HL-60 (cell line): ENCODE results near the gene CYP2U1.

Experiments
- DNase-seq, 2 experiments: peaks; one replicate each; pipeline ENCODE4 v3.0.0-alpha.2; 2010 to 2020; ENCODE audit warnings: low read depth in 1 of 2, low spot score in 1 of 2
- H3K27ac ChIP-seq: fragments of 250-450 bp; sonication (Bioruptor Pico); replicated peaks from 2 replicates; pipeline ENCODE4 v1.5.1; 2020; ENCODE audit warnings: mild to moderate bottlenecking, moderate library complexity
- H3K27me3 ChIP-seq: fragments of 250-450 bp; sonication (Bioruptor Pico); 2 replicates; pipeline ENCODE4 v1.5.1; 2021; ENCODE audit warnings: mild to moderate bottlenecking, moderate library complexity; ENCODE audit not compliant: insufficient read depth, poor library complexity, severe bottlenecking
- H3K4me3 ChIP-seq: replicated peaks from 2 replicates; pipeline ENCODE4 v1.5.1; 2011; ENCODE audit warnings: mild to moderate bottlenecking, control low read depth, low read length; ENCODE audit not compliant: insufficient read depth
- CTCF ChIP-seq: IDR thresholded peaks from one replicate; pipeline ENCODE4 v1.5.1; 2011; ENCODE audit warnings: low read length, control low read depth, inconsistent platforms; ENCODE audit not compliant: insufficient read depth
- GABPA ChIP-seq: IDR thresholded peaks from 2 replicates; pipeline ENCODE4 v1.6.1; 2012; ENCODE audit warnings: low read depth
- POLR2AphosphoS5 ChIP-seq: IDR thresholded peaks from 2 replicates; pipeline ENCODE4 v1.6.1; 2012; ENCODE audit warnings: low read depth
- REST ChIP-seq: IDR thresholded peaks from 2 replicates; pipeline ENCODE4 v1.6.1; 2012; ENCODE audit warnings: low read depth; ENCODE audit not compliant: insufficient replicate concordance
- SPI1 ChIP-seq: IDR thresholded peaks from 2 replicates; pipeline ENCODE4 v1.6.1; 2012; ENCODE audit warnings: low read depth, mild to moderate bottlenecking, borderline replicate concordance

Gene CYP2U1

GRCh38 chr4:107935246-107935645 lies 3.9 kb downstream of the CYP2U1 start:
- Histone ChIP-seq H3K4me3 (no peak overlapping the region), H3K27ac (no peak overlapping the region), H3K27me3 (peaks cover 22% of the 10 kb centered on the region)
- no peak for TF ChIP-seq GABPA
- TF ChIP-seq CTCF: no peak
- TF ChIP-seq POLR2AphosphoS5: no peak
- no peak for TF ChIP-seq SPI1
- TF ChIP-seq REST: no peak
- no peak for DNase-seq

GRCh38 chr4:107937040-107937439 lies 5.7 kb downstream of the CYP2U1 start:
- peaks cover 14% of the 10 kb centered on the region for H3K27me3 ChIP-seq
- no peak overlapping the region for H3K4me3 ChIP-seq
- TF ChIP-seq POLR2AphosphoS5 (no peak), CTCF (no peak), SPI1 (no peak), GABPA (no peak), REST (no peak)
- no peak overlapping the region for H3K27ac ChIP-seq
- no peak for DNase-seq

- Histone ChIP-seq H3K27me3 (no peaks in the 10 kb centered on the region), H3K27ac (no peak overlapping the region), H3K4me3 (no peak overlapping the region)
- DNase-seq: no peak
- no peak for TF ChIP-seq SPI1
- no peak for TF ChIP-seq POLR2AphosphoS5
- TF ChIP-seq REST: no peak
- no peak for TF ChIP-seq GABPA
- no peak for TF ChIP-seq CTCF
Observed at GRCh38 chr4:107939307-107939706, 8.0 kb downstream of the CYP2U1 start.
